K562 (cell line): ENCODE measurements around the gene BAMBI. TPM values are rescaled to one million over a fixed set of nuclear protein-coding genes. Genes with fewer than 3 reads are reported as not detected.
A peak's percentile ranks its signal among the peaks of the same experiment; 100 is the strongest.

Source experiments
- BRF1 ChIP-seq: IDR thresholded peaks from 3 replicates; pipeline ENCODE4 v1.6.1; 2011; ENCODE audit warnings: borderline replicate concordance, mild to moderate bottlenecking; ENCODE audit not compliant: insufficient read length; ENCODE audit errors: extremely low read depth
- CAMTA2 ChIP-seq: fragments of 250-450 bp; sonication (Bioruptor Pico); conservative IDR thresholded peaks from 2 replicates; pipeline ENCODE4 v1.5.1; 2022
- JUND ChIP-seq, 2 experiments: IDR thresholded peaks; 2 replicates in 1 of 2; 3 replicates in 1 of 2; pipeline ENCODE4 v1.6.1; 2011; ENCODE audit warnings: borderline replicate concordance in 2 of 2, low read depth in 2 of 2, low read length in 2 of 2, improper control_type of control experiment in 1 of 2, missing biosample characterization in 1 of 2, missing genetic modification characterization in 1 of 2, missing genetic modification reagents in 1 of 2
- KDM5B ChIP-seq: fragments of 200-600 bp; sonication (generic); IDR thresholded peaks from 2 replicates; pipeline ENCODE4 v1.6.1; 2012; ENCODE audit warnings: low read depth, mild to moderate bottlenecking, moderate library complexity, low read length, control low read depth, inconsistent platforms; ENCODE audit not compliant: insufficient replicate concordance
- KLF6 ChIP-seq: fragments of 250-450 bp; sonication (Bioruptor Pico); IDR thresholded peaks from 2 replicates; pipeline ENCODE4 v1.4.0; 2020; ENCODE audit warnings: mild to moderate bottlenecking, moderate library complexity, borderline replicate concordance
- MAFF ChIP-seq: IDR thresholded peaks from 2 replicates; pipeline ENCODE4 v1.6.1; 2012; ENCODE audit warnings: low read length, improper control_type of control experiment
- NCOR1 ChIP-seq: fragments of 450-650 bp; IDR thresholded peaks from 2 replicates; pipeline ENCODE4 v1.6.1; 2016; ENCODE audit warnings: mild to moderate bottlenecking, moderate library complexity
- NR3C1 ChIP-seq: sonication (generic); formaldehyde crosslinking; IDR thresholded peaks from 2 replicates; pipeline ENCODE4 v1.8.1; 2022; ENCODE audit warnings: missing genetic modification reagents
- RBM14 ChIP-seq: fragments of 200-400 bp; formaldehyde crosslinking; IDR thresholded peaks from 2 replicates; pipeline ENCODE4 v1.6.1; 2018; ENCODE audit warnings: low read depth, mild to moderate bottlenecking, low read length, moderate library complexity, borderline replicate concordance; ENCODE audit not compliant: insufficient read depth
- SMAD4 ChIP-seq: fragments of 250-450 bp; sonication (Bioruptor Pico); conservative IDR thresholded peaks from 2 replicates; pipeline ENCODE4 v1.8.0; 2021; ENCODE audit warnings: inconsistent platforms, mild to moderate bottlenecking, moderate library complexity
- SRSF3 ChIP-seq: fragments of 200-400 bp; formaldehyde crosslinking; IDR thresholded peaks from 2 replicates; pipeline ENCODE4 v1.6.1; 2016; ENCODE audit warnings: mild to moderate bottlenecking, low read length, moderate library complexity; ENCODE audit not compliant: insufficient read depth
- ZNF124 ChIP-seq: sonication (generic); formaldehyde crosslinking; IDR thresholded peaks from 2 replicates; pipeline ENCODE4 v1.8.1; 2022; ENCODE audit warnings: missing genetic modification reagents
- ZNF644 ChIP-seq: fragments of 200-800 bp; sonication (Bioruptor generic); IDR thresholded peaks from 2 replicates; pipeline ENCODE4 v1.6.1; 2016; ENCODE audit warnings: low read depth, missing genetic modification characterization, missing compliant biosample characterization
- ZZZ3 ChIP-seq: fragments of 450-650 bp; IDR thresholded peaks from 2 replicates; pipeline ENCODE4 v1.6.1; 2016; ENCODE audit warnings: antibody characterized with exemption, mild to moderate bottlenecking, moderate library complexity
- polyA plus RNA-seq, 8 experiments: library from polyadenylated mRNA; depleted of rRNA in 4 of 8; stranded (reverse) in 5 of 8; unstranded in 3 of 8; fragments of >200 nt; fragmentation: Nextera tagmentation in 2 of 8; fragmentation: Illumina TruSeq in 1 of 8; extraction: Ambion mirVana in 2 of 8; extraction: Trizol in 1 of 8; gene quantifications; 2 replicates each; pipeline versions ENCODE4 v1.2.1 to v1.2.3, GENCODE V29; 2011 to 2014; ENCODE audit warnings: inconsistent platforms in 1 of 8, missing spikeins in 1 of 8
- total RNA-seq, 7 experiments: library from RNA; depleted of rRNA in 6 of 7; stranded (reverse); fragments of >200 nt in 6 of 7; fragmentation: Illumina TruSeq in 2 of 7; extraction: Trizol in 2 of 7; gene quantifications; 2 replicates each; pipeline versions ENCODE4 v1.2.1 to v1.2.3, GENCODE V29; 2011 to 2021; ENCODE audit warnings: low replicate concordance in 1 of 7
- TF ChIP-seq, protein P1 (sequence below), 3 experiments: IDR thresholded peaks in 2 of 3; conservative IDR thresholded peaks in 1 of 3; 2 replicates each; pipeline ENCODE4 v1.5.1; 2011 to 2012; ENCODE audit warnings: low read length in 3 of 3, mild to moderate bottlenecking in 3 of 3, control low read depth in 2 of 3, improper control_type of control experiment in 1 of 3, inconsistent platforms in 1 of 3, low read depth in 1 of 3, mixed read lengths in 1 of 3, moderate library complexity in 1 of 3; ENCODE audit not compliant: insufficient read depth in 2 of 3
- TF ChIP-seq, protein P2 (sequence below): fragments of 450-650 bp; IDR thresholded peaks from 2 replicates; pipeline ENCODE4 v1.6.1; 2016; ENCODE audit warnings: low read depth, mild to moderate bottlenecking, moderate library complexity
- TF ChIP-seq, protein P3 (sequence below), 3 experiments: fragments of 200-800 bp in 1 of 3; sonication (Bioruptor generic) in 1 of 3; sonication (generic) in 1 of 3; formaldehyde crosslinking in 1 of 3; IDR thresholded peaks; 2 replicates each; pipeline versions ENCODE4 v1.6.1 to v1.8.0; 2016 to 2022; ENCODE audit warnings: mild to moderate bottlenecking in 2 of 3, missing compliant biosample characterization in 2 of 3, missing genetic modification characterization in 2 of 3, missing genetic modification reagents in 1 of 3
- TF ChIP-seq, protein P4 (sequence below): fragments of 250-450 bp; sonication (Bioruptor Pico); IDR thresholded peaks from 2 replicates; pipeline ENCODE4 v1.8.0; 2021; ENCODE audit warnings: borderline replicate concordance, mild to moderate bottlenecking, moderate library complexity; ENCODE audit not compliant: poor library complexity, severe bottlenecking
- TF ChIP-seq, protein P5 (sequence below): fragments of 250-450 bp; sonication (Bioruptor Pico); IDR thresholded peaks from 2 replicates; pipeline ENCODE4 v1.4.0; 2020

Gene BAMBI
- total and polyA plus RNA-seq, 9 of the 15 experiments (the other 6 are each of a cell fraction or from before 2014, with no cell fraction given): 2.0 to 21.8 (median 13.5) TPM

DNA sequence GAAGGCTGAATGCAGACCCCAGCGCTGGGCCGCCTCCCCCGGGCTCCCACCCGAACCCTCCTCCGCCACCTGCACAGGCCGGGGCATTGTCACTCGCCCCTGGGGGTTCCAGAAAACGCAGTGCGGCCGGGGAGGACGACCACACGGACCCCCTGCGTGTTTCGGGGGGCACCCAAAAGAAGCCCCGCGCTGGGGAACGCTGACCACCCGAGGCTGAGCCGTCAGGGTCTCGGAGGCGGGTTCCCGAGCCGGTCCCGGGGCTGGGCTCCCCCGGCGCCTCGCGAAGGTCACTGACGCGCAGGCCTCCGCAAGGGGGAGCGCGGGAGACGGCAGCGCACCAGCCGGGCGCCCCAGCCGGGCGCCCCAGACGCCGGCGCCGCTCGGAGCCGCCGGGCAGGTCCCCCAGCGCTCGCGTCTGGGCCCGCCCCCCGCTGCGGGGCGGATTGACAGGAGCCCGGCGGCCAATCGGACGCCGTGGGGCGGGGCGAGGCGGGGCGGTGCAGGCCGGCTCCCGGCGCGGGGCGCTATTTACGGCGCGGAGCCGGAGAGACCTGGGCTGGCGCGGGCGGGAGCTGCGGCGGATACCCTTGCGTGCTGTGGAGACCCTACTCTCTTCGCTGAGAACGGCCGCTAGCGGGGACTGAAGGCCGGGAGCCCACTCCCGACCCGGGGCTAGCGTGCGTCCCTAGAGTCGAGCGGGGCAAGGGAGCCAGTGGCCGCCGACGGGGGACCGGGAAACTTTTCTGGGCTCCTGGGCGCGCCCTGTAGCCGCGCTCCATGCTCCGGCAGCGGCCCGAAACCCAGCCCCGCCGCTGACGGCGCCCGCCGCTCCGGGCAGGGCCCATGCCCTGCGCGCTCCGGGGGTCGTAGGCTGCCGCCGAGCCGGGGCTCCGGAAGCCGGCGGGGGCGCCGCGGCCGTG, at the start of gene BAMBI (continued):
- no peak for TF ChIP-seq ZZZ3
- TF ChIP-seq, protein P1, sequence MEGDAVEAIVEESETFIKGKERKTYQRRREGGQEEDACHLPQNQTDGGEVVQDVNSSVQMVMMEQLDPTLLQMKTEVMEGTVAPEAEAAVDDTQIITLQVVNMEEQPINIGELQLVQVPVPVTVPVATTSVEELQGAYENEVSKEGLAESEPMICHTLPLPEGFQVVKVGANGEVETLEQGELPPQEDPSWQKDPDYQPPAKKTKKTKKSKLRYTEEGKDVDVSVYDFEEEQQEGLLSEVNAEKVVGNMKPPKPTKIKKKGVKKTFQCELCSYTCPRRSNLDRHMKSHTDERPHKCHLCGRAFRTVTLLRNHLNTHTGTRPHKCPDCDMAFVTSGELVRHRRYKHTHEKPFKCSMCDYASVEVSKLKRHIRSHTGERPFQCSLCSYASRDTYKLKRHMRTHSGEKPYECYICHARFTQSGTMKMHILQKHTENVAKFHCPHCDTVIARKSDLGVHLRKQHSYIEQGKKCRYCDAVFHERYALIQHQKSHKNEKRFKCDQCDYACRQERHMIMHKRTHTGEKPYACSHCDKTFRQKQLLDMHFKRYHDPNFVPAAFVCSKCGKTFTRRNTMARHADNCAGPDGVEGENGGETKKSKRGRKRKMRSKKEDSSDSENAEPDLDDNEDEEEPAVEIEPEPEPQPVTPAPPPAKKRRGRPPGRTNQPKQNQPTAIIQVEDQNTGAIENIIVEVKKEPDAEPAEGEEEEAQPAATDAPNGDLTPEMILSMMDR (IDR thresholded peaks at IDR 0.05 in 2 of 3, conservative IDR thresholded peaks at IDR 0.05 in 1 of 3; ENCODE audit: insufficient read depth in 2 of 3, low read depth in 1 of 3, low read length in 3 of 3): peak; percentile 60 to 89 (median 72)
- TF ChIP-seq BRF1: no peak
- no peak for TF ChIP-seq SRSF3
- TF ChIP-seq ZNF124 (CRISPR knock-in tag): no peak
- TF ChIP-seq, protein P2, sequence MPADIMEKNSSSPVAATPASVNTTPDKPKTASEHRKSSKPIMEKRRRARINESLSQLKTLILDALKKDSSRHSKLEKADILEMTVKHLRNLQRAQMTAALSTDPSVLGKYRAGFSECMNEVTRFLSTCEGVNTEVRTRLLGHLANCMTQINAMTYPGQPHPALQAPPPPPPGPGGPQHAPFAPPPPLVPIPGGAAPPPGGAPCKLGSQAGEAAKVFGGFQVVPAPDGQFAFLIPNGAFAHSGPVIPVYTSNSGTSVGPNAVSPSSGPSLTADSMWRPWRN: no peak
- no peak for TF ChIP-seq NR3C1 (CRISPR knock-in tag)
- TF ChIP-seq, protein P3, sequence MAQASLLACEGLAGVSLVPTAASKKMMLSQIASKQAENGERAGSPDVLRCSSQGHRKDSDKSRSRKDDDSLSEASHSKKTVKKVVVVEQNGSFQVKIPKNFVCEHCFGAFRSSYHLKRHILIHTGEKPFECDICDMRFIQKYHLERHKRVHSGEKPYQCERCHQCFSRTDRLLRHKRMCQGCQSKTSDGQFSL (CRISPR knock-in tag; IDR thresholded peaks at IDR 0.05): no peak
- TF ChIP-seq, protein P3 (tag; IDR thresholded peaks at IDR 0.05): no peak
- no peak for TF ChIP-seq ZNF644 (tag)
- TF ChIP-seq, protein P4, sequence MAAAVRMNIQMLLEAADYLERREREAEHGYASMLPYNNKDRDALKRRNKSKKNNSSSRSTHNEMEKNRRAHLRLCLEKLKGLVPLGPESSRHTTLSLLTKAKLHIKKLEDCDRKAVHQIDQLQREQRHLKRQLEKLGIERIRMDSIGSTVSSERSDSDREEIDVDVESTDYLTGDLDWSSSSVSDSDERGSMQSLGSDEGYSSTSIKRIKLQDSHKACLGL (CRISPR knock-in tag): no peak
- TF ChIP-seq MAFF: no peak
- peak; percentile 96 for TF ChIP-seq KDM5B
- no peak for TF ChIP-seq NCOR1
- TF ChIP-seq, protein P5, sequence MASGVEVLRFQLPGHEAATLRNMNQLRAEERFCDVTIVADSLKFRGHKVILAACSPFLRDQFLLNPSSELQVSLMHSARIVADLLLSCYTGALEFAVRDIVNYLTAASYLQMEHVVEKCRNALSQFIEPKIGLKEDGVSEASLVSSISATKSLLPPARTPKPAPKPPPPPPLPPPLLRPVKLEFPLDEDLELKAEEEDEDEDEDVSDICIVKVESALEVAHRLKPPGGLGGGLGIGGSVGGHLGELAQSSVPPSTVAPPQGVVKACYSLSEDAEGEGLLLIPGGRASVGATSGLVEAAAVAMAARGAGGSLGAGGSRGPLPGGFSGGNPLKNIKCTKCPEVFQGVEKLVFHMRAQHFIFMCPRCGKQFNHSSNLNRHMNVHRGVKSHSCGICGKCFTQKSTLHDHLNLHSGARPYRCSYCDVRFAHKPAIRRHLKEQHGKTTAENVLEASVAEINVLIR (CRISPR knock-in tag): no peak
- no peak for TF ChIP-seq CAMTA2 (CRISPR knock-in tag)
- peak; percentile 99 for TF ChIP-seq SMAD4 (CRISPR knock-in tag)
- no peak for TF ChIP-seq KLF6 (CRISPR knock-in tag)
- TF ChIP-seq RBM14: no peak
- no peak for TF ChIP-seq JUND (IDR thresholded peaks at IDR 0.05; ENCODE audit: borderline replicate concordance, low read depth, low read length)
- no peak for TF ChIP-seq JUND (tag; IDR thresholded peaks at IDR 0.05; ENCODE audit: borderline replicate concordance, low read depth, low read length)
